Endodermal cell (in vitro differentiated cells): ENCODE measurements around the gene ABAT. TPM values are rescaled to one million over a fixed set of nuclear protein-coding genes. Genes with fewer than 3 reads are reported as not detected.

Experiments used
- DNase-seq: peaks from one replicate; pipeline ENCODE4 v3.0.0-alpha.2; 2017
- H3K27ac ChIP-seq: 2 replicates; pipeline ENCODE4 v1.5.1; 2013; ENCODE audit warnings: mild to moderate bottlenecking, low read depth, low read length, moderate library complexity
- H3K27me3 ChIP-seq: 2 replicates; pipeline ENCODE4 v1.6.1; 2013; ENCODE audit warnings: mild to moderate bottlenecking, low read length, moderate library complexity; ENCODE audit not compliant: insufficient read depth, control insufficient read depth, poor library complexity, severe bottlenecking
- H3K36me3 ChIP-seq: 2 replicates; pipeline ENCODE4 v1.7.0; 2013; ENCODE audit warnings: mild to moderate bottlenecking, low read length, moderate library complexity; ENCODE audit not compliant: control insufficient read depth, insufficient read depth
- H3K4me1 ChIP-seq: one replicate; pipeline ENCODE4 v1.7.0; 2013; ENCODE audit warnings: low read length; ENCODE audit not compliant: control insufficient read depth, insufficient read depth
- H3K4me3 ChIP-seq: 2 replicates; pipeline ENCODE4 v1.5.1; 2013; ENCODE audit warnings: mild to moderate bottlenecking, low read length, moderate library complexity
- H3K9ac ChIP-seq: 2 replicates; pipeline ENCODE4 v1.6.1; 2013; ENCODE audit warnings: mild to moderate bottlenecking, low read length, moderate library complexity; ENCODE audit not compliant: poor library complexity, severe bottlenecking; ENCODE audit errors: extremely low read depth
- H3K9me3 ChIP-seq: 2 replicates; pipeline ENCODE4 v1.6.1; 2013; ENCODE audit warnings: mild to moderate bottlenecking, low read length, moderate library complexity; ENCODE audit not compliant: control insufficient read depth
- H3K27ac Mint-ChIP-seq: 2 replicates; pipeline ENCODE4 v1.8.0; 2020; ENCODE audit warnings: mixed read lengths
- H3K27me3 Mint-ChIP-seq: 2 replicates; pipeline ENCODE4 v1.8.0; 2021; ENCODE audit warnings: mild to moderate bottlenecking, mixed read lengths; ENCODE audit not compliant: insufficient read depth
- H3K36me3 Mint-ChIP-seq: 2 replicates; pipeline ENCODE4 v1.8.0; 2020; ENCODE audit warnings: low read depth, mixed read lengths
- H3K4me1 Mint-ChIP-seq: 2 replicates; pipeline ENCODE4 v1.8.0; 2020; ENCODE audit warnings: mixed read lengths
- H3K4me3 Mint-ChIP-seq: 2 replicates; pipeline ENCODE4 v1.8.0; 2020; ENCODE audit warnings: mild to moderate bottlenecking, moderate library complexity, mixed read lengths
- H3K9me3 Mint-ChIP-seq: 2 replicates; pipeline ENCODE4 v1.8.0; 2020; ENCODE audit warnings: mild to moderate bottlenecking, mixed read lengths
- WGBS, 2 experiments: methylation state at CpG; one replicate each; pipeline versions ENCODE4 v1.1.5 to v1.1.7; 2013; ENCODE audit warnings: missing lambda C conversion rate in 2 of 2, mixed read lengths in 1 of 2; ENCODE audit not compliant: insufficient coverage in 1 of 2, insufficient read length in 1 of 2; 5-methylcytosine and 5-hydroxymethylcytosine counted together
- total RNA-seq, 2 donors: library from RNA; stranded (reverse); fragmentation: NEBNext Ultra II Directional in 1 of 2; extraction: Animal tissue kit (Norgen Biotek cat#: 25700) in 1 of 2; gene quantifications; 2 replicates in 1 of 2; 3 replicates in 1 of 2; pipeline ENCODE4 v1.2.1, GENCODE V29; 2021
- TF ChIP-seq, protein P1 (sequence below): fragments of 200-600 bp; sonication (generic); conservative IDR thresholded peaks from 2 replicates; pipeline ENCODE4 v1.5.0; 2021; ENCODE audit warnings: antibody characterized with exemption, mild to moderate bottlenecking

The ABAT gene
- total RNA-seq, 2 donors from 2014 or later, result 9.7 to 13.6 TPM

DNA sequence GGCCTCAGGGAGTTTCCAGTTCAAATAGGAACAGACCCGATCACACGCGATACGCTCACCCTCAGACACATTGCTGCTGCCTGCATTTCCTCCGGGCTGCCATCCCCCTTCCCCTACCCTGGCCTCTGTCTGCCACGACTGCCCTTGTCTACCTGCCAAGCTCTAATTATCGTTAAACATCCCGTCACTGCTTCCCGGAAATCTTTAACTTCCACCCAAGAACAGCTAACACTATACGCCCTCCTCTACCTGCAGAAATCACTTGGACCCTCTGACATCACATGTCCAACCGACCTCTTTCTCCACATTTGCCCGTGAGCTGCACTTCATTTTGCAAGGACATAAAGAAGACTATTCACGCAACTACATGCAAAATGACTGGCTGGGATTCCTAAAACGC lies 40.4 kb downstream of the ABAT start:
- H3K27ac ChIP-seq, result peak overlapping the region; percentile 97
- peaks cover 2% of the 10 kb centered on the region for H3K4me1 Mint-ChIP-seq

DNA sequence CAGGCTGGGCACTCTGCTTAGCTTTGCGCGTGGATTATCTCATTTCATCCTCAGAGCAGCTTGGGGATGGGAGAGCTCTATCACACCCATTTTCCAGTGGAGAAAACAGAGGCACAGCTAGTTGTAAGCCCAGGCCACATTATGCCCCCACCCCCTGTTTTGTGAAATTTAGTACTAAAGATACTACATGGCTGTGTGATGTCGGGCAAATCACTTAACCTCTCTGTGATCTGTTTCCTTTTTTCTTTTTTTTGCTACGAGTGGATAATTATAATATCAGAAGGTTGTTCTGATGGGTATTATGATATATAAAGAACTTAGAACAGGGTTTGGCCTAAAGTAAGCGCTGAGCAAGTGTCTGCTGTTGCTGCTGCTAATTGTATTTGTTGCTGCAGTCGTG lies 41.6 kb downstream of the ABAT start:
- no peak overlapping the region for H3K4me3 Mint-ChIP-seq
- Histone ChIP-seq H3K4me1 (no peaks in the 10 kb centered on the region), H3K9me3 (no peaks in the 10 kb centered on the region), H3K27ac (no peak overlapping the region), H3K36me3 (no peaks in the 10 kb centered on the region), H3K9ac (no peak overlapping the region), H3K4me3 (no peak overlapping the region), H3K27me3 (no peaks in the 10 kb centered on the region)
- no peak for DNase-seq
- TF ChIP-seq, protein P1, sequence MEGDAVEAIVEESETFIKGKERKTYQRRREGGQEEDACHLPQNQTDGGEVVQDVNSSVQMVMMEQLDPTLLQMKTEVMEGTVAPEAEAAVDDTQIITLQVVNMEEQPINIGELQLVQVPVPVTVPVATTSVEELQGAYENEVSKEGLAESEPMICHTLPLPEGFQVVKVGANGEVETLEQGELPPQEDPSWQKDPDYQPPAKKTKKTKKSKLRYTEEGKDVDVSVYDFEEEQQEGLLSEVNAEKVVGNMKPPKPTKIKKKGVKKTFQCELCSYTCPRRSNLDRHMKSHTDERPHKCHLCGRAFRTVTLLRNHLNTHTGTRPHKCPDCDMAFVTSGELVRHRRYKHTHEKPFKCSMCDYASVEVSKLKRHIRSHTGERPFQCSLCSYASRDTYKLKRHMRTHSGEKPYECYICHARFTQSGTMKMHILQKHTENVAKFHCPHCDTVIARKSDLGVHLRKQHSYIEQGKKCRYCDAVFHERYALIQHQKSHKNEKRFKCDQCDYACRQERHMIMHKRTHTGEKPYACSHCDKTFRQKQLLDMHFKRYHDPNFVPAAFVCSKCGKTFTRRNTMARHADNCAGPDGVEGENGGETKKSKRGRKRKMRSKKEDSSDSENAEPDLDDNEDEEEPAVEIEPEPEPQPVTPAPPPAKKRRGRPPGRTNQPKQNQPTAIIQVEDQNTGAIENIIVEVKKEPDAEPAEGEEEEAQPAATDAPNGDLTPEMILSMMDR, result no peak
- H3K36me3 Mint-ChIP-seq, result peaks cover 3% of the 10 kb centered on the region
- no peak overlapping the region for H3K27ac Mint-ChIP-seq
- no peaks in the 10 kb centered on the region for H3K27me3 Mint-ChIP-seq
- 91 to 100% methylated on average over 2 to 6 of the region's 6 CpGs for WGBS, 2 experiments
- peaks cover 2% of the 10 kb centered on the region for H3K4me1 Mint-ChIP-seq
- no peaks in the 10 kb centered on the region for H3K9me3 Mint-ChIP-seq

More for the DNA sequence above, 40.4 kb downstream of the ABAT start:
- TF ChIP-seq, protein P1, result no peak
- no peak overlapping the region for H3K4me3 Mint-ChIP-seq
- DNase-seq, result no peak
- no peaks in the 10 kb centered on the region for H3K4me1 ChIP-seq
- H3K27ac Mint-ChIP-seq, result no peak overlapping the region
- H3K27me3 Mint-ChIP-seq, result no peaks in the 10 kb centered on the region
- no peaks in the 10 kb centered on the region for H3K9me3 Mint-ChIP-seq
- WGBS, 2 experiments, result 90 to 91% methylated on average over 14 of the region's 14 CpGs
- H3K9me3 ChIP-seq, result no peaks in the 10 kb centered on the region
- H3K9ac ChIP-seq, result no peak overlapping the region
- no peaks in the 10 kb centered on the region for H3K36me3 ChIP-seq
- H3K36me3 Mint-ChIP-seq, result peaks cover 3% of the 10 kb centered on the region
- no peak overlapping the region for H3K4me3 ChIP-seq
- no peaks in the 10 kb centered on the region for H3K27me3 ChIP-seq

DNA sequence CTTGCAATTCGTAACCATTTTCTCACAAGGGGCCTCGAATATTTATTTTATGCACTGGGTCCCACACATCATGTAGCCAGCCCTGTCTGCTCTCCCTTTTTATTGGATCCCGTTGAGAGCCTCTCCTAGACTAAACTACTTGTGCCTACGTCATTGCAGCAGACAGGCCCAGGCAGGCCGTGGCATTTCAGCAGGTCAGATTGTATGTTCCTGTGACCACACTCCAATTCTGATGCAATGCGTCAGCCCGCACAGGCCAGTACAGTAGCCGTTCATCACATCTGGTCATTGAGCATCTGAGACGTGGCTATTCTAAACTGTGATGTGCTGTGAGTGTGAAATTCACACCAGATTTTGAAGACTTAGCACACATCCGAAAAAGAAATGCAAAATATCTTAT lies 42.2 kb downstream of the ABAT start:
- H3K9me3 ChIP-seq, result no peaks in the 10 kb centered on the region
- no peaks in the 10 kb centered on the region for H3K9me3 Mint-ChIP-seq
- H3K4me1 ChIP-seq, result no peaks in the 10 kb centered on the region
- WGBS, 2 experiments, result 94 to 95% methylated on average over 8 to 9 of the region's 10 CpGs
- H3K27ac ChIP-seq, result no peak overlapping the region
- peaks cover 5% of the 10 kb centered on the region for H3K4me1 Mint-ChIP-seq
- TF ChIP-seq, protein P1, result no peak
- H3K27me3 Mint-ChIP-seq, result no peaks in the 10 kb centered on the region
- H3K9ac ChIP-seq, result no peak overlapping the region
- H3K36me3 Mint-ChIP-seq, result peaks cover 3% of the 10 kb centered on the region
- DNase-seq, result no peak
- H3K27me3 ChIP-seq, result no peaks in the 10 kb centered on the region
- H3K4me3 Mint-ChIP-seq, result no peak overlapping the region
- H3K4me3 ChIP-seq, result no peak overlapping the region
- H3K27ac Mint-ChIP-seq, result no peak overlapping the region
- no peaks in the 10 kb centered on the region for H3K36me3 ChIP-seq
